Ishikawa (cell line): ENCODE measurements around the gene OGFR.

Experiments used
- CEBPB ChIP-seq: IDR thresholded peaks from 2 replicates; pipeline ENCODE4 v1.6.1; 2012
- CREB1 ChIP-seq: IDR thresholded peaks from 2 replicates; pipeline ENCODE4 v1.6.1; 2012; ENCODE audit warnings: low read depth
- EGR1 ChIP-seq: IDR thresholded peaks from 2 replicates; pipeline ENCODE4 v1.6.1; 2012
- EP300 ChIP-seq: IDR thresholded peaks from 2 replicates; pipeline ENCODE4 v1.6.1; 2012; ENCODE audit warnings: borderline replicate concordance
- FOXM1 ChIP-seq: IDR thresholded peaks from 2 replicates; pipeline ENCODE4 v1.6.1; 2012; ENCODE audit warnings: low read depth, borderline replicate concordance
- MAX ChIP-seq: IDR thresholded peaks from 2 replicates; pipeline ENCODE4 v1.6.1; 2012
- NFIC ChIP-seq: IDR thresholded peaks from 2 replicates; pipeline ENCODE4 v1.6.1; 2012
- RAD21 ChIP-seq: IDR thresholded peaks from 2 replicates; pipeline ENCODE4 v1.6.1; 2012; ENCODE audit warnings: low read depth
- REST ChIP-seq: IDR thresholded peaks from 2 replicates; pipeline ENCODE4 v1.6.1; 2012; ENCODE audit warnings: low read depth, mild to moderate bottlenecking
- TAF1 ChIP-seq: IDR thresholded peaks from 2 replicates; pipeline ENCODE4 v1.6.1; 2012; ENCODE audit warnings: low read depth, mild to moderate bottlenecking
- TCF12 ChIP-seq: IDR thresholded peaks from 2 replicates; pipeline ENCODE4 v1.6.1; 2012; ENCODE audit warnings: low read depth
- TEAD4 ChIP-seq: IDR thresholded peaks from 2 replicates; pipeline ENCODE4 v1.6.1; 2012
- USF1 ChIP-seq: IDR thresholded peaks from 2 replicates; pipeline ENCODE4 v1.6.1; 2012
- YY1 ChIP-seq: IDR thresholded peaks from 2 replicates; pipeline ENCODE4 v1.6.1; 2012; ENCODE audit warnings: low read depth
- ZBTB7A ChIP-seq: IDR thresholded peaks from 2 replicates; pipeline ENCODE4 v1.6.1; 2012; ENCODE audit warnings: low read depth

The OGFR gene

GRCh38 chr20:62852196-62852595 lies 47.6 kb downstream of the OGFR start:
- no peak for TF ChIP-seq TEAD4
- TF ChIP-seq EP300: no peak
- TF ChIP-seq EGR1: no peak
- no peak for TF ChIP-seq ZBTB7A
- TF ChIP-seq TAF1: no peak
- TF ChIP-seq REST: no peak
- no peak for TF ChIP-seq FOXM1
- TF ChIP-seq YY1: no peak
- TF ChIP-seq NFIC: no peak
- no peak for TF ChIP-seq USF1
- no peak for TF ChIP-seq CREB1
- TF ChIP-seq RAD21: no peak
- no peak for TF ChIP-seq MAX
- no peak for TF ChIP-seq CEBPB
- no peak for TF ChIP-seq TCF12

- TF ChIP-seq NFIC (no peak), MAX (no peak), ZBTB7A (no peak), USF1 (no peak), TAF1 (no peak), FOXM1 (no peak), CEBPB (no peak), EGR1 (no peak), RAD21 (no peak), TEAD4 (no peak), EP300 (no peak), YY1 (no peak)
Observed at GRCh38 chr20:62852841-62853240, 48.2 kb downstream of the OGFR start.

GRCh38 chr20:62854121-62854520 lies 49.5 kb downstream of the OGFR start:
- TF ChIP-seq YY1: no peak
- no peak for TF ChIP-seq CREB1
- TF ChIP-seq TAF1: no peak
- TF ChIP-seq EGR1: no peak
- TF ChIP-seq MAX: no peak
- TF ChIP-seq RAD21: no peak
- no peak for TF ChIP-seq ZBTB7A
- TF ChIP-seq TCF12: no peak
- TF ChIP-seq FOXM1: no peak
- no peak for TF ChIP-seq REST
- TF ChIP-seq CEBPB: no peak
- no peak for TF ChIP-seq NFIC
- no peak for TF ChIP-seq EP300
- TF ChIP-seq TEAD4: no peak
- no peak for TF ChIP-seq USF1

GRCh38 chr20:62855120-62855519 lies 50.5 kb downstream of the OGFR start:
- TF ChIP-seq CREB1 (no peak), CEBPB (no peak), NFIC (no peak), REST (no peak), EGR1 (no peak), TEAD4 (no peak), FOXM1 (no peak), ZBTB7A (no peak), TAF1 (no peak), MAX (no peak), YY1 (no peak), RAD21 (no peak)
